Keratinocyte (primary cell): Measurements from ENCODE around the gene FHIT. TPM values are rescaled to one million over a fixed set of nuclear protein-coding genes. Genes with fewer than 3 reads are reported as not detected.

ENCODE experiments used
- DNase-seq: peaks from one replicate; pipeline ENCODE4 v3.0.0-alpha.2; 2011; ENCODE audit warnings: low read depth, missing footprints, low spot score
- FAIRE-seq: peaks from 2 replicates; lab custom pipeline; 2011; peaks lifted over from hg19 to GRCh38; lab: Jason Lieb, UNC
- H2AFZ ChIP-seq: 2 replicates; pipeline ENCODE4 v1.6.0; 2012; ENCODE audit warnings: low read length, control low read depth, inconsistent platforms; ENCODE audit not compliant: control insufficient read depth
- H3K27ac ChIP-seq: 2 replicates; pipeline ENCODE4 v1.5.1; 2011; ENCODE audit warnings: low read length; ENCODE audit not compliant: control insufficient read depth, insufficient read depth
- H3K27me3 ChIP-seq: 3 replicates; pipeline ENCODE4 v1.6.0; 2011; ENCODE audit warnings: low read length; ENCODE audit not compliant: control insufficient read depth, insufficient read depth; ENCODE audit errors: extremely low read depth
- H3K36me3 ChIP-seq, 2 experiments: 2 replicates in 1 of 2; 3 replicates in 1 of 2; pipeline ENCODE4 v1.5.1; 2011; ENCODE audit warnings: low read length in 2 of 2, mild to moderate bottlenecking in 1 of 2; ENCODE audit not compliant: control insufficient read depth in 2 of 2, insufficient read depth in 2 of 2; ENCODE audit errors: extremely low read depth in 1 of 2
- H3K4me1 ChIP-seq: 3 replicates; pipeline ENCODE4 v1.5.1; 2011; ENCODE audit warnings: low read length; ENCODE audit not compliant: control insufficient read depth, insufficient read depth; ENCODE audit errors: extremely low read depth
- H3K4me2 ChIP-seq: 3 replicates; pipeline ENCODE4 v1.6.0; 2011; ENCODE audit warnings: low read depth, low read length; ENCODE audit not compliant: control insufficient read depth, insufficient read depth; ENCODE audit errors: extremely low read depth
- H3K4me3 ChIP-seq, 3 experiments: fragments of 200-600 bp in 1 of 3; sonication (generic) in 1 of 3; 2 replicates in 2 of 3; 3 replicates in 1 of 3; pipeline ENCODE4 v1.5.1; 2011 to 2016; ENCODE audit warnings: low read length in 3 of 3, mild to moderate bottlenecking in 3 of 3, control low read depth in 2 of 3, inconsistent platforms in 1 of 3, low read depth in 1 of 3, mixed read lengths in 1 of 3, mixed run types in 1 of 3, moderate library complexity in 1 of 3; ENCODE audit not compliant: control insufficient read depth in 2 of 3, insufficient read depth in 2 of 3; ENCODE audit errors: extremely low read depth in 1 of 3
- H3K79me2 ChIP-seq: 2 replicates; pipeline ENCODE4 v1.6.0; 2012; ENCODE audit warnings: low read length; ENCODE audit not compliant: control insufficient read depth, insufficient read depth
- H3K9ac ChIP-seq: 3 replicates; pipeline ENCODE4 v1.6.0; 2011; ENCODE audit warnings: low read length; ENCODE audit not compliant: control insufficient read depth, insufficient read depth; ENCODE audit errors: extremely low read depth
- H3K9me1 ChIP-seq: 3 replicates; pipeline ENCODE4 v1.6.0; 2011; ENCODE audit warnings: low read length; ENCODE audit not compliant: control insufficient read depth, insufficient read depth; ENCODE audit errors: extremely low read depth
- H3K9me3 ChIP-seq: 2 replicates; pipeline ENCODE4 v1.5.1; 2012; ENCODE audit warnings: low read depth, low read length; ENCODE audit not compliant: control insufficient read depth
- H4K20me1 ChIP-seq: 3 replicates; pipeline ENCODE4 v1.6.0; 2011; ENCODE audit warnings: low read length; ENCODE audit not compliant: control insufficient read depth, insufficient read depth; ENCODE audit errors: extremely low read depth
- EZH2 ChIP-seq: IDR thresholded peaks from one replicate; pipeline ENCODE4 v1.6.1; 2012; ENCODE audit warnings: inconsistent platforms, mild to moderate bottlenecking, low read length, moderate library complexity
- dilution Hi-C: fragments of 300-500 bp; cut with MboI; formaldehyde crosslinking; loops from one replicate; pipeline ENCODE4 v1.7.0; 2020; ENCODE audit warnings: low sequenced_read_pairs; ENCODE audit not compliant: extremely low pct_ligation_motif_present
- polyA plus RNA-seq, 5 experiments: library from polyadenylated mRNA; depleted of rRNA in 3 of 5; stranded (reverse) in 3 of 5; stranded (forward) in 1 of 5; unstranded in 1 of 5; fragments of >200 nt; gene quantifications; 1 replicate in 1 of 5; 2 replicates in 3 of 5; 3 replicates in 1 of 5; pipeline versions ENCODE4 v1.2.1 to v1.2.3, GENCODE V29; 2011 to 2012; ENCODE audit warnings: missing spikeins in 2 of 5, low read depth in 1 of 5, low replicate concordance in 1 of 5
- TF ChIP-seq, protein P1 (sequence below), 3 experiments: IDR thresholded peaks in 1 of 3; conservative IDR thresholded peaks in 1 of 3; optimal IDR thresholded peaks in 1 of 3; 2 replicates in 2 of 3; 3 replicates in 1 of 3; pipeline versions ENCODE3 to v1.5.1; 2011; ENCODE audit warnings: low read length in 3 of 3, mild to moderate bottlenecking in 3 of 3, moderate library complexity in 2 of 3, control low read depth in 1 of 3, inconsistent platforms in 1 of 3; ENCODE audit not compliant: insufficient read depth in 2 of 3; ENCODE audit errors: extremely low read depth in 1 of 3

Gene FHIT
- polyA plus RNA-seq, 1 donor (not counting 4 experiments of a cell fraction or from before 2014, with no cell fraction given), result 2.2 TPM

DNA sequence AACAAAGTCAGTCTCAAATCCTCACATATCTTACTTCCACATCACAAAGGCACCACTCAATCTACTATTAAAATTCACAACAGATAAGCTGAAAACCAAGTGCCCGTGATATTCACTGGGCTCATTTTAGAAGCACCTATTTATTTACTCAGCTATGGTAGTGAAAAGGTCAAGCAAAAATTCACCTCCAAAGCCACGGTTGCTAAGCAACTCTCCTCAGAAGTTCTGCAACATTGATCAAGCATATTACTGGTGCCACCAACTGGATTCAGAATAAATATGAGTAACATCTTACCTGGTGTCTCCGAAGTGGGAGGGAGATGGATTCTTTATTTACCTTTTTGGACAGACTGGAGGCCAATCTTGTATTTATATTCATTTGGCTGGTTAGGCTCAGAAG is 714.8 kb downstream of the FHIT start:
- no peak overlapping the region for H3K9ac ChIP-seq
- H2AFZ ChIP-seq, result no peak overlapping the region
- H3K4me2 ChIP-seq, result no peak overlapping the region
- H3K36me3 ChIP-seq, result no peaks in the 10 kb centered on the region
- FAIRE-seq, result no peak
- TF ChIP-seq, protein P1, sequence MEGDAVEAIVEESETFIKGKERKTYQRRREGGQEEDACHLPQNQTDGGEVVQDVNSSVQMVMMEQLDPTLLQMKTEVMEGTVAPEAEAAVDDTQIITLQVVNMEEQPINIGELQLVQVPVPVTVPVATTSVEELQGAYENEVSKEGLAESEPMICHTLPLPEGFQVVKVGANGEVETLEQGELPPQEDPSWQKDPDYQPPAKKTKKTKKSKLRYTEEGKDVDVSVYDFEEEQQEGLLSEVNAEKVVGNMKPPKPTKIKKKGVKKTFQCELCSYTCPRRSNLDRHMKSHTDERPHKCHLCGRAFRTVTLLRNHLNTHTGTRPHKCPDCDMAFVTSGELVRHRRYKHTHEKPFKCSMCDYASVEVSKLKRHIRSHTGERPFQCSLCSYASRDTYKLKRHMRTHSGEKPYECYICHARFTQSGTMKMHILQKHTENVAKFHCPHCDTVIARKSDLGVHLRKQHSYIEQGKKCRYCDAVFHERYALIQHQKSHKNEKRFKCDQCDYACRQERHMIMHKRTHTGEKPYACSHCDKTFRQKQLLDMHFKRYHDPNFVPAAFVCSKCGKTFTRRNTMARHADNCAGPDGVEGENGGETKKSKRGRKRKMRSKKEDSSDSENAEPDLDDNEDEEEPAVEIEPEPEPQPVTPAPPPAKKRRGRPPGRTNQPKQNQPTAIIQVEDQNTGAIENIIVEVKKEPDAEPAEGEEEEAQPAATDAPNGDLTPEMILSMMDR (optimal IDR thresholded peaks at IDR 0.05 in 1 of 3, IDR thresholded peaks at IDR 0.05 in 1 of 3, conservative IDR thresholded peaks at IDR 0.05 in 1 of 3; ENCODE audit: extremely low read depth in 1 of 3, insufficient read depth in 2 of 3, low read length in 3 of 3), result no peak
- no peaks in the 10 kb centered on the region for H3K79me2 ChIP-seq
- no peak overlapping the region for H3K27ac ChIP-seq
- no peak for DNase-seq
- dilution Hi-C loops, result no loop called here
- H3K4me3 ChIP-seq, result no peak overlapping the region
- no peaks in the 10 kb centered on the region for H3K9me1 ChIP-seq
- H3K27me3 ChIP-seq, result no peaks in the 10 kb centered on the region
- H3K9me3 ChIP-seq, result no peaks in the 10 kb centered on the region
- no peaks in the 10 kb centered on the region for H3K4me1 ChIP-seq
- H4K20me1 ChIP-seq, result no peaks in the 10 kb centered on the region

DNA sequence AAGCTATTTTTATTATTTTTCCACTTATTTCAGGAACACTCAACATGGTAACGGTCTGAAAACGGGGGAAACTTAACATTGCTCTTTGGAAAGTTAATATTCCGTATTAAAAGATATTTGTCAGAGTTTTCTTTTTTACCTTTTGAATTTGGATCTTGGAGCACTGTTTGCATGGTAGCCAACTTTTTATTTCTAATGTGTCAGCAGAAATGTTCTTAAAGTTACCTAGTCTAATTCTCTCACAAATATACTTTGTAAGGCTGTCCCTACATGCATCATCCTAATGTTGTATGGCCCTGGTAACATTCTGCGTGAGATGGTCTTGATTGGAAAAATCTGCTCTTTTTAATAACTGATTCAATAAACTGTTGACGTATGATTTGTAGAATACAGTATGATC is 719.5 kb downstream of the FHIT start:
- H4K20me1 ChIP-seq, result no peaks in the 10 kb centered on the region
- dilution Hi-C loops, result no loop called here

More for the DNA sequence above, 719.5 kb downstream of the FHIT start:
- H2AFZ ChIP-seq, result no peak overlapping the region
- H3K4me2 ChIP-seq, result no peak overlapping the region
- TF ChIP-seq EZH2, result no peak
- TF ChIP-seq, protein P1 (optimal IDR thresholded peaks at IDR 0.05 in 1 of 3, IDR thresholded peaks at IDR 0.05 in 1 of 3, conservative IDR thresholded peaks at IDR 0.05 in 1 of 3; ENCODE audit: extremely low read depth in 1 of 3, insufficient read depth in 2 of 3, low read length in 3 of 3), result no peak
- no peaks in the 10 kb centered on the region for H3K4me1 ChIP-seq
- DNase-seq (no peak), FAIRE-seq (no peak)
- H3K9ac ChIP-seq, result no peak overlapping the region
- H3K27me3 ChIP-seq, result no peaks in the 10 kb centered on the region
- no peaks in the 10 kb centered on the region for H3K9me1 ChIP-seq
- H3K79me2 ChIP-seq, result no peaks in the 10 kb centered on the region
- no peaks in the 10 kb centered on the region for H3K36me3 ChIP-seq
- H3K27ac ChIP-seq, result no peak overlapping the region
- no peak overlapping the region for H3K4me3 ChIP-seq
- no peaks in the 10 kb centered on the region for H3K9me3 ChIP-seq
